DOHH2 (cell line): Measurements from ENCODE around the gene ERC2.

Experiments used
- H3F3A ChIP-seq: fragments of 200-600 bp; sonication (generic), shearing (Covaris generic); 2 replicates; pipeline ENCODE4 v1.6.0; 2016; ENCODE audit warnings: antibody characterized with exemption, mild to moderate bottlenecking; ENCODE audit not compliant: control insufficient read depth, insufficient read depth
- H3K27ac ChIP-seq: fragments of 200-600 bp; sonication (generic); 2 replicates; pipeline ENCODE4 v1.5.1; 2014; ENCODE audit warnings: low read depth, mild to moderate bottlenecking, low read length, moderate library complexity
- H3K27me3 ChIP-seq: fragments of 200-600 bp; sonication (generic); 2 replicates; pipeline ENCODE4 v1.6.1; 2014; ENCODE audit warnings: mild to moderate bottlenecking, low read length, mixed read lengths; ENCODE audit not compliant: control insufficient read depth
- H3K36me3 ChIP-seq: fragments of 200-600 bp; sonication (generic); 2 replicates; pipeline ENCODE4 v1.6.1; 2014; ENCODE audit warnings: mild to moderate bottlenecking, low read length, moderate library complexity, mixed read lengths; ENCODE audit not compliant: control insufficient read depth
- H3K4me1 ChIP-seq: fragments of 200-600 bp; sonication (generic); 2 replicates; pipeline ENCODE4 v1.6.1; 2014; ENCODE audit warnings: mild to moderate bottlenecking, low read length, mixed read lengths; ENCODE audit not compliant: control insufficient read depth
- H3K4me2 ChIP-seq: fragments of 200-600 bp; sonication (generic); 2 replicates; pipeline ENCODE4 v1.6.0; 2014; ENCODE audit warnings: mild to moderate bottlenecking, low read length, moderate library complexity
- H3K4me3 ChIP-seq: fragments of 200-600 bp; sonication (generic); 2 replicates; pipeline ENCODE4 v1.5.1; 2014; ENCODE audit warnings: mild to moderate bottlenecking, low read length, mixed read lengths
- H3K79me2 ChIP-seq: fragments of 200-600 bp; sonication (generic); 2 replicates; pipeline ENCODE4 v1.6.1; 2014; ENCODE audit warnings: mild to moderate bottlenecking, low read length, mixed read lengths; ENCODE audit not compliant: control insufficient read depth
- H3K9me2 ChIP-seq: fragments of 200-600 bp; sonication (generic); replicated peaks from 2 replicates; pipeline ENCODE4 v1.6.1; 2014; ENCODE audit warnings: mild to moderate bottlenecking, low read length, mixed read lengths; ENCODE audit not compliant: control insufficient read depth
- H3K9me3 ChIP-seq: fragments of 200-600 bp; sonication (generic); 2 replicates; pipeline ENCODE4 v1.6.1; 2014; ENCODE audit warnings: antibody characterized with exemption, low read length, mixed read lengths; ENCODE audit not compliant: control insufficient read depth, insufficient read depth
- H4K20me1 ChIP-seq: fragments of 200-600 bp; sonication (generic); 2 replicates; pipeline ENCODE4 v1.6.0; 2014; ENCODE audit warnings: low read depth, mild to moderate bottlenecking, antibody characterized with exemption, low read length, moderate library complexity; ENCODE audit not compliant: control insufficient read depth, insufficient read depth
- CTCF ChIP-seq: fragments of 200-600 bp; sonication (generic); IDR thresholded peaks from one replicate; pipeline ENCODE4 v1.5.1; 2014; ENCODE audit warnings: antibody characterized with exemption, mild to moderate bottlenecking, low read depth, low read length; ENCODE audit not compliant: poor library complexity, severe bottlenecking
- EZH2phosphoT487 ChIP-seq: fragments of 200-600 bp; sonication (generic); IDR thresholded peaks from 2 replicates; pipeline ENCODE4 v1.6.1; 2017; ENCODE audit warnings: borderline replicate concordance, mild to moderate bottlenecking, antibody characterized with exemption, low read length, moderate library complexity, mixed read lengths

ERC2 gene

GRCh38 chr3:55630280-55630920 is 837.9 kb downstream of the ERC2 start:
- Histone ChIP-seq H3K9me2 (no peaks in the 10 kb centered on the region), H3K27ac (no peak overlapping the region), H3K36me3 (no peaks in the 10 kb centered on the region), H3K4me3 (no peak overlapping the region), H3K9me3 (no peaks in the 10 kb centered on the region), H3K4me1 (no peaks in the 10 kb centered on the region), H3K4me2 (no peak overlapping the region), H3K27me3 (no peaks in the 10 kb centered on the region), H3K79me2 (no peaks in the 10 kb centered on the region), H4K20me1 (no peaks in the 10 kb centered on the region), H3F3A (no peaks in the 10 kb centered on the region)
- TF ChIP-seq EZH2phosphoT487 (no peak), CTCF (no peak)

DNA sequence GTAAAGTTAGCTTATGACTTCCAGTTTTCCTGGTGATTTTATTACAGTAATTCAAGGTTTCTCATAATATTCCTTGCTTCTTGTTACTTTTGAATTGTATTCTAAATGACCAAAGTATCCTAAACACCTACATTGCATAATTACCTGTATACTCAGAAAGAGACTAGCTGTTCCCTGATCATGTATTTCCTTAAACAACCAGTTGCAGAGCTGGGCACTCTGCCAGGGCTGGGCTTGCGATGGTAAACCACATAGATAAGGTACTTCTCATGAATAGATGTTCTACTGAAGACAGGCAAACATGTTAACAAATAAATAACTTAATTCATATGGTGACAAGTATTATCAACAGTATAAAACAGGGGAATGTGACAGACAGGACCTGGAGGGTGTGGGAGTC is 838.8 kb downstream of the ERC2 start:
- Histone ChIP-seq H3K9me3 (no peaks in the 10 kb centered on the region), H3K4me1 (no peaks in the 10 kb centered on the region), H3K4me3 (no peak overlapping the region), H3K9me2 (no peaks in the 10 kb centered on the region), H3K79me2 (no peaks in the 10 kb centered on the region), H4K20me1 (no peaks in the 10 kb centered on the region), H3K27me3 (no peaks in the 10 kb centered on the region), H3K36me3 (no peaks in the 10 kb centered on the region), H3F3A (no peaks in the 10 kb centered on the region), H3K27ac (no peak overlapping the region), H3K4me2 (no peak overlapping the region)
- TF ChIP-seq EZH2phosphoT487: no peak
- no peak for TF ChIP-seq CTCF

GRCh38 chr3:55626279-55626665 is 842.0 kb downstream of the ERC2 start:
- Histone ChIP-seq H3K79me2 (no peaks in the 10 kb centered on the region), H3F3A (no peaks in the 10 kb centered on the region), H3K27me3 (no peaks in the 10 kb centered on the region), H3K9me2 (no peaks in the 10 kb centered on the region), H3K9me3 (no peaks in the 10 kb centered on the region), H3K27ac (no peak overlapping the region), H3K4me3 (no peak overlapping the region), H4K20me1 (no peaks in the 10 kb centered on the region), H3K4me2 (no peak overlapping the region), H3K4me1 (no peaks in the 10 kb centered on the region), H3K36me3 (no peaks in the 10 kb centered on the region)
- TF ChIP-seq EZH2phosphoT487: no peak
- no peak for TF ChIP-seq CTCF
